ENCODE measurements around the gene SIPA1.

Gene SIPA1

DNA sequence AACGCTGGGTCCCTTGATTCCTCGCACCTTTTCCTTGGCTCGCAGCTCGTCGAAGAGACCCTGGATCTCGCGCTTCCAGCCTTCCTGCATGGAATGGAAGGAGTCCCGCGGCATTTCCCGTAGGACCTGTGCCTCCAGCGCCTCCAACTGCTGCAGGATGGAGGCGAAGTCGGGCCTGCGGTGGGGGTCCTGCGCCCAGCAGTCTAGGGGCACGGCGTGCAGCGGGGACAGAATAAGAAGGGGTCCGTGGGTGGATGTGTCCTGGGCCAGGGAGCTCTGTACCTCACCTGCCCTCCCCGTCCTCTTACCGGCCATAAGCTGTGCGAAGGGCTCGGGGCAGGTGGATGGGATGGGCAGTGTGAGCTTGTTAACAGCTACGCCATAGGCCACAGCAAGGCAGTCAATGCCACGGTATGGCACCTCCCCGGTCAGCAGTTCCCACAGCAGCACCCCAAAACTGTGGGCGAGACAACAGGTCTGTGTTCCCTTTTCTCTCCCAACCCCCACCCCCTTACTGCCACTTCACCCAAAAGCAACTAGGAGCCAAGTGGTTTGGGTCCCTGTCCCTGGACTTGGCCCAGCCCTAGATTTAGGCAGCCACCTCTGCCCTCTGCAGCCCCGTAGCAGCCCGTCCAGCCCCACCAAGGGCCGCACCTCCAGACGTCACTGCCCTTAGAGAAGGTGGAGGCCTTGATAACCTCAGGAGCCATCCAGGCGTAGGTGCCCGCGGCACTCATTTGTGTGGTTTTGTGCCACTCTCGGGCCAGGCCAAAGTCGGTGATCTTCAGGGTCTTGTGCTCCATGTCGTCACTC is 30.1 kb upstream of the SIPA1 start:
- no peak for DNase-seq (ENCODE audit: low spot score)

DNA sequence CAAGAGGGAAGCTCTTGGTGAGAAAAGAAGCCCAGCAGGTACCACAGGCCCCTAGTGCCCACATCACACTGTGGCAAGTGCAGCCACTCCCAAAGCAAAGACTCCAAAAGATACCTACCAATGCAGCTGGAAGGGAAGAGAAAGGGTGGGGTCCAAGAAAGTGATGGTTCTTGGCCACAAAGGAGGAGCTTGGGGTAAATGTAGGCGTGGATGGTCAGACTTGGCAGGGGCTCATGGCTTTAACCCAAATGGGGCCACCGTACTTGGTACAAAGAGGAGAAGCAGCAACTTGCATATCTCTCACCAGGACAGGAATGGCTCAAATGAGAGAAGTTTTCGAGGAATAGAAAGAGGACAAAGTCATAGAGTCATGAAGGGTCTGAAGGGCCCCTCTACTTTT is 28.7 kb upstream of the SIPA1 start:
- DNase-seq (ENCODE audit: low spot score) = no peak

DNA sequence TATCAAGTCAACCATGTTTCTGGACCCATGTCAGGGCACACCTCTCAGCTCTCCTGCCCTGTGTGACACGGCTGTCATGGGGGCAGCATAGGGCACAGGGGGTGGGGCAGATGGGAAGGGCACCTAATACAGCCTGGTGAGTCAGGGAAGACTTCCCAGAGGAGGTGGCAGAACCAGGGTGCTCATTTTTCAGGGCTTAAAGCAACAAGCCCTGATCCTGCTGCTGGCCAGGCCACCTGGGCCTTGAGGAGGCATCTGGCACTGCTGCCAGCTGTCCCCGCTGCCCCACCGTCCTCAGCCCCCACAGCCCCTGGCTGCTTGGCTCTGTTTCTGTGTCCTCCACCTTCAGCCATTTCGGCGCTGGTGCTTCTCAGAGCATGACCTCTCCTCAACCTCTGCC is 28.2 kb upstream of the SIPA1 start:
- DNase-seq (ENCODE audit: low spot score) = no peak

DNA sequence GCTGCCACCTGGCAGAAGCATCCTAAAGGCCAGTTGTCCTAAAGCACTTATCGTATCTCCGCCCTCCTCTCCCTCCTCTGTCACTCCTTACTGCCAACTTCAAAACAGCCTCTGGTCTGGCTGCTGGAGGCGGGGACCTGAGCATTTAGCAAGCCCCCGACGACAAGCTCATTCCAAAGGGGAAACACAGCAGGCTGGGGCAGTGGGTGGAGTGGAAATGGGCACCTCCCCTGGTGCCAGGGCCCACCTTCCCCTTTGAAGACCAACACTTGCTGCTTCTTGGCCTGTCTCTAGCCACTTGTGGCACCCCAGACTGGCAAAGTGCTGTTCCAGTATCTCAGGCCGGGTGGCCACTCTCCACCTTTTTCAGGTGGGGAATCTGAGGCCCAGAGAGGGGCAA is 27.5 kb upstream of the SIPA1 start:
- DNase-seq (ENCODE audit: low spot score) = no peak

DNA sequence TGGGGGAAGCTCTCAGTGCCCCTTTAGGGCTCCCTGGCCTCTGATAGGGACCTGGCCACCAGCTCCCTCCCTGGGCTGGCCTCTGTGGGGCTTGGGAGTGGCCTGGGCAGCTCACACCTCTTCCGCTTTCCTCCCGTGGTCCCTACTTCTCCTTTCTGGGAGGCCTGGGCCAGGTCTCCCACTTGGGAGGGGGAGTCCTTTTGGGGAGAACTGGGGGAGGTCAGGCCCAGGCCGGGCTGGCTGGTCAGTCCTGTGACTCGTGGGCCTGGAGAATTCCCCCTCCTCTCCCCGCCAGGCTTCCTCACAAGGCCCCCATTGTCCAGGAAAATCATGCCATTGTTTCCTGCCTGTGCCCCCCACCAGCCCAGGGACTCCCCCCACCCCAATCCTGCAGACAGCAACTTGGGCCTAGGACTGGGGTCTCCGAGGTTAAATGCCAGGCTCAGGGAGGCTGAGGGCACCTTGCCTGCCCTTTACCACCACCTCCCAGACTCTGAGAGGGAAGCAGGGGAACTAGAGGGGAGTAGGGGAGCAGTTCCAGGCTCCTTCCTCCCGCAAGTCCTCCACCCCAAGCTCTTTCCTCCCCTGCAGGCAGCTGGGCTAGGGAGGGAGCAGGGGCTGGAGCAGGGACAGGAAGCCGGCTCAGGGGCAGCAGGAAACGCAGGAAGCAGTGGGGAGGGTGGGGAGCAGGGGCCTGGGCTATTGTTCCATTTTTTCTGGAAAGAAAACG is 26.7 kb upstream of the SIPA1 start:
- DNase-seq (ENCODE audit: low spot score) = no peak

DNA sequence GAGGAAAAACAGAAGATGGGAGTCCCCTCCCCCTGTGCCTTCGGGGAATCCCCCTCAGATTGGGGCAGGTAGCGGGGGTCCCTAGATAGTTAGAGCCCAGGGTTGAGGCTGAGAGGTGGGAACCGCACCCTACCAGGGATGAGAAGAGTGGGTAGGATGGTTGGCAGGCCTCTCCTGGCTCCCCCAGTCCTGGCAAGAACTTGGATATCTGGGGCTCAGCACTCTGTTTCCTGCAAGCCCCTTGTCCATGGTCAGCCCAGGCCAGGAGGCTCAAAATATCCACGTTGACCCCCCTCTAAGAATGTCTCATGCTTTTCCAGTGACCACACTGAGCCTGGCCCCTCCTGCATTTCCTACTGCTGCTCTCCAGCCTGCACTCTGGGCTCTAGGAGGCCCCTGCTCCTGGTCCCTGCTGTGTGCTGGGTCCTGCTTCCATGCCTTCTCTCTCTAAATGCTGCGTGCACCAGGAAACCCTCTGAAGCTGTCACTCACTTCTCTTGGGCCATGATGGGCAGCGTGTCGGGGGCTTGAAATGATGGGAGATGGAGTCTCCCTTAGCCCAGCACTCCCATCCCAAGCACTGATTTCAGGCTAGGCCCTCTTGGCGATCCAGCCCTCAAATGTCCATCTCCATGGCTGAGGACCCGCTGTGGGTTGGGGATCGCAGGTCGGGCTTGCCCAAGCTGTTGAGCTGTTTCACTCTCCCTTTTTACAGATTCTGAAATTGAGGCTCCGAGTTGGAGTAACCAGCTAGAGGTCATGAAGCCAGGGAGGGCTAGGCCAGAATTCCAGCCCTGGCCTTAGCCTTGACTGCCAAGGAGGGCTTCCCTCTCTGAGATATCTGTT is 25.9 kb upstream of the SIPA1 start:
- DNase-seq (ENCODE audit: low spot score) = no peak

DNA sequence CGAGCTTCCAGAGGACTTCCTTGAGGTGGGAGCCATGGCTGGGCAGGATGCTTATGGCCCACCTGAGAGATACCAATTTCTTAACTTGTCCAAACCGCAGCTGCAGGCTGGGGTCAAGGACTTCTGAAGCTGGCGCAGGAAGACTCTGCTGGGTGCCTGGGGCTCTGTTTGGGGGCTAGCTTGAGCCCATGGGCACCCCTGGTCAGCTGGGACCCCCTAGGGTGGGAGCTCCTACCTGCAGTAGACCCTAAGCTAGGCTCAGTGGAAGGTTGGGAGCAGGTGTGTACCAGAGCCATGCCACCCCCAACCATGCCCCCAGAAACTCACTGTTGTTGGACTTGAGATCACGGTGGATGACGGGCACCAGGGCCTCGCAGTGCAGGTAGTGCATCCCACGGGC is 25.2 kb upstream of the SIPA1 start:
- no peak for DNase-seq (ENCODE audit: low spot score)

DNA sequence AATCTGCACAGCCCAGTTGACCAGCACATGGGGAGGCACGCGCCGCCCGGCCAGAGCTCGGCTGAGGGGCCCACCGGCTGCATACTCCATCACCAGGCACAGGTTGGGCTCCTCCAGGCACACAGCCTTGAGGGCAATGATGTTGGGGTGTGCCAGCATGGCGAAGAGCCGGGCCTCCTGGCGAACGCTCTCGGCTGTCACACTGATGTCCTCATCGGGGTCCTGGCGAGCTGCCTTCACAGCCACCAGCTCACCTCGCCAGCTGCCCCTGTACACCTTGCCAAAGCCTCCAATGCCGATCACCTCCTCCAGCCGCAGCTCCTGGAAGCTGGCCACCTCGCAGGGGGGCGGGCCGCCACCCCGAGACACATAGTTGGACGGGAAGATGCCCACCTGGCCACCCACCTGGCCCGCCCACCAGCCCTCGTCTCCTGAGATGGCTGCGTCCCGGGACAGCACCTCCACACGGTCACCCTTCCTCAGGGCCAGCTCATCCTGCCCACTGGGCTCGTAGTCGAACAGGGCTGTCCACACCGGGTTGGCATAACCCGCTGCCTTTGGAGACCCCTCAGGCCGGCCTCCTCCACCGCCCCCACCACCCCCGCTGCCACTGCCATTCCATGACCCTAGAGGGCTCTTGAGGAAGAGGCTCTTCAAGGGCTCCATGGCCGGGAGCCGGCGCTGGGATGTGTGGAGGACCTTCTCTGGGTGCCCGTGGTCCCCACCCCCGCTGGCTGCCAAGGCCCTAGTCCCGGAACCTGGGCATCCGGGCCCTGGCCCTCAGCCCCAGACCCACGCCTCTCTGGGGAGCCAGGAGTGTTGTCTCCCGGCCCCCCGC is 24.6 kb upstream of the SIPA1 start:
- peak; percentile 38 for DNase-seq (ENCODE audit: low spot score)

DNA sequence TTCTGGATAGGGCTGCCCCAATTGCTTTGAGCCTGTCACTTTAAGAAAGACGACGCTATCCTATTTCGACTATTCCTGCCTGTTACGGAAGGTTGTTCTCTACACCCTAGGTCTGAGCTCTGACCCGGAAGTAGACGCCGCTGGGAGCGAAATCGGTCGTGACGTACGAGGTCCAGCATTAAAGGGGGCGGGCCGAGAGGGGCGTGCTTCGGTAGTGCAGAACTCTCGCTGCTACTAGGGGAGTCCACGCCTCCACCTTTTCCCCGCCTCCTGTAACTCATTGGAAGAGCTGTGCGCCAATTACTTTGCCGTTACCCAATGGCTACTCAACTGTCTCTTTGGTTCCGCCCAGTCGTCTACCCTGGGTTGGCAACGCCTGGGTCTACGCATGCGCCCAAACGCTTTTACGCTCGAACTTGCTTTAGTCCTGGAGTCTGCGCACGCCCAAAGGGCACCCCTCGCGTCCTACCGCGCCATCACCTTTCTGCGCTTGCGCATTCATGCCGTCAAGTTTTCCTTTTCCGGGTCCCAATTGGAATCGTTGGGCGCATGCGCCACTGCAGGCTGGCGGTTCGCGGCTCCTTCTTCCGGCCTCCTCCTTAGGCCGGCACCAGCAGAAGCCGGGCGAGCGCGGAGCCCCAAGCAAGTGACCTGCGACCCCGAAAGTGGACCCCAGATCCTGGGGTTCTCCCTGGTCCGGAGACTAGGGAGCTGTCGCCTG is 22.5 kb upstream of the SIPA1 start, which contains the start of gene PCNX3:
TSS of gene PCNX3 (plus strand) at position 548 of the 721 bp plus-strand sequence. CDS start 536 bp downstream, outside the sequence.
- peak; percentile 100 for DNase-seq (ENCODE audit: low spot score)

DNA sequence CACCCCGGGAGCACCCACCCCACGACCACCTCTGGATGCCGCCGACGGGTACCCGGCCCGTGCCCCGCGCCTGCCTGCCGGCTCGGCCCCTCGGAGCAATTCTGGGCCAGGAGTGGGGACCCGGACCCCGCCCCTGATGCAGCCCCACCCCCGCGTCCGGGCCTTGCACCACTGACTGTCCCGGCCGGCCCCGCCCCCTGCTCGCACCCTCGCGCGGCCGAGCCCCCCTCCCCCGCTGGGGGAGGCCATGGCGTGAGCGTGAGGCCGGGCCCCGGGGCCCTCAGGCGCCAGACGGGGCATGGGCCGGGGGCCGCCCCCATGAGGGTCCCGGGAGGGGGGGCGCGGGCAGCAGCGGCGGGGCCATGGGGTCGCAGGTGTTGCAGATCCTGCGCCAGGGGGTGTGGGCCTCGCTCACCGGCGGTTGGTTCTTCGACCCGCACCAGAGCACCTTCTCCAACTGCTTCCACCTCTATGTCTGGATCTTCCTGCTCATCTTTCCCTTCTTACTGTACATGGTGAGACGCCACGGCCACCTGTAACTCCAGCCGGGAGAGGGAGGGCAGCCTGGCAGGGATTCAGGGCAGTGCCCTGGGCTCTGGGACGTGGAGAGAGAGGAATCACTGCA is 21.8 kb upstream of the SIPA1 start:
- DNase-seq (ENCODE audit: low spot score) = peak; percentile 61

DNA sequence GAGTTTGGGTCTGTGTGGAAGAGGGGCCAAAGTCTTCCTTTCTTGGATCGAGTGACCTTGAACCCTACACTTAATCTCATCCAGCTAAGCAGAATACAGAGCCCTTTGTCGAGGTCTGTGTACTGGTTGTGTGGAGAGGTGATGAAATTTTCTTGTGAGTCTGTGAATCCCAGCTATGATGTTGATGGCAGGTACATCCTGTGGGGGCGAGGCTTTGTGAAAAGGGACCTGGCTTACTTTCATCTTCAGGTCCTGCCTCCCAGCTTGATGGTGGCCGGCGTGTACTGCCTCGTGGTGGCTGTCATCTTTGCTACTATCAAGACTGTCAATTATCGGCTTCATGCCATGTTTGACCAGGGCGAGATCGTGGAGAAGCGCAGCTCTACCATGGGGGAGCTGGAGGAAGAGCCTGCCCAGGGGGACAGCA is 21.3 kb upstream of the SIPA1 start:
- DNase-seq (ENCODE audit: low spot score) = no peak

DNA sequence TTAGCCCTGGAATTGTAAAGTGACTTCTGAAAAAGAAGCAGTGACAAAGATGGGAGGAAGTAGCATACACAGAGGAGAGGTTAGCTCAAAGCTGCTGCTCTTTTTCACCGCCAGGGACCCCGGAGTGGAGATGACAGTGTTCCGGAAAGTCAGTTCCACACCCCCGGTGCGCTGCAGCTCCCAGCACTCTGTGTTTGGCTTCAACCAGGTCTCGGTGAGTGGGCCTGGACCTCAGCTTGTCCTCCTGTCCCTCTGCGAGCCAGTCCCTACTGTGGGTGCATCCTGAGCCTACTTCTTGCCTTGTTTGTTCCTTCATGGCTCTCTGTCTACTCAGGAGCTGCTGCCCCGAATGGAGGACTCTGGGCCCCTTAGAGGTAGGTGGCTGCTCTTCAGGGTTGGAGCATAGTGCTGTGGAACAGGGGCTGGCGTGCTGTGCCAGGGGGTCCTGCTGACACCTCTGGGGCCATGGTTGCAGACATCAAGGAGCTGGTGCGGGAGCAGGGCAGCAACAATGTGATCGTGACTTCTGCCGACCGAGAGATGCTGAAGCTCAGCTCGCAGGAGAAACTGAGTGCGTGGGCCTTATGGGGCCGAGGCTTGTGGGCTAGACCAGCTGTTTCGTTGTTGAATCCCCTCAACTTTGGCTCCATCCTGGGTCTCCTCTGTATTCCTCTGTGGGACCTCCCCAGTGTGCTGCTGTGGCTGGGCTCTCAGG is 20.6 kb upstream of the SIPA1 start:
- no peak for DNase-seq (ENCODE audit: low spot score)

DNA sequence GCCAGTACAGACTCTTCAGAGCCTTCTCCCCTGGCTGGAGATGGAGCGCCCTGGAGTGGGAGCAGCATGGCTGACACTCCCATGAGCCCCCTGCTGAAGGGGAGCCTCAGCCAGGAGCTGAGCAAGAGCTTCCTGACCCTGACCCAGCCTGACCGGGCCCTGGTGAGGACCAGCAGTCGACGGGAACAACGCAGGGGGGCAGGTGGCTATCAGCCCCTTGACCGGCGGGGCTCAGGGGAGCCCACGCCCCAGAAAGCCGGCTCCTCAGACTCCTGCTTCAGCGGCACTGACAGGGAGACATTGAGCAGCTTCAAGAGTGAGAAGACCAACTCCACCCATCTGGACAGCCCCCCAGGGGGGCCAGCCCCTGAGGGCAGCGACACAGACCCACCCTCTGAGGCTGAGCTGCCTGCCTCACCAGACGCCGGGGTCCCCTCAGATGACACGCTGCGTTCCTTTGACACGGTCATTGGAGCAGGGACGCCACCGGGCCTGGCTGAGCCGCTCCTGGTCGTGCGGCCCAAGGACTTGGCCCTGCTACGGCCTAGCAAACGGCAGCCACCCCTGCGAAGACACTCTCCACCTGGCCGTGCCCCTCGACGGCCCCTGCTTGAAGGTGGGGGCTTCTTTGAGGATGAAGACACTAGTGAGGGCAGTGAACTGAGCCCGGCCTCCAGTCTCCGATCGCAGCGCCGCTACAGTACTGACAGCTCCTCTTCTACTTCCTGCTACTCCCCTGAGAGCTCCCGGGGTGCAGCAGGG is 19.7 kb upstream of the SIPA1 start:
- DNase-seq (ENCODE audit: low spot score) = no peak

DNA sequence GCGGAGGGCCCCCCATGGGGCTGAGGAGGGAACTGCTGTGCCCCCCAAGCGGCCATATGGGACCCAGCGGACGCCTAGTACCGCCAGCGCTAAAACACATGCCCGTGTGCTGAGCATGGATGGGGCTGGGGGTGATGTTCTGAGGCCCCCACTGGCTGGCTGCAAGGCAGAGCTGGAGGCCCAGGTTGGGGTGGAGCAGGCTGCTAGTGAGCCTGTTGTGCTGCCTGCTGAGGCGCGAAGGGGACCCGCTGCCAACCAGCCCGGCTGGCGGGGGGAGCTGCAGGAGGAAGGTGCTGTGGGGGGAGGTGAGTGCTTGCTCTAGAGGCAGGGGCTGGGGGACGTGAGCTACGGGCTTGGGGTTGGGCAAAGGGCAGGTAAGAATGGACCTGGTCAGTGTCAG is 19.1 kb upstream of the SIPA1 start:
- DNase-seq (ENCODE audit: low spot score) = no peak

DNA sequence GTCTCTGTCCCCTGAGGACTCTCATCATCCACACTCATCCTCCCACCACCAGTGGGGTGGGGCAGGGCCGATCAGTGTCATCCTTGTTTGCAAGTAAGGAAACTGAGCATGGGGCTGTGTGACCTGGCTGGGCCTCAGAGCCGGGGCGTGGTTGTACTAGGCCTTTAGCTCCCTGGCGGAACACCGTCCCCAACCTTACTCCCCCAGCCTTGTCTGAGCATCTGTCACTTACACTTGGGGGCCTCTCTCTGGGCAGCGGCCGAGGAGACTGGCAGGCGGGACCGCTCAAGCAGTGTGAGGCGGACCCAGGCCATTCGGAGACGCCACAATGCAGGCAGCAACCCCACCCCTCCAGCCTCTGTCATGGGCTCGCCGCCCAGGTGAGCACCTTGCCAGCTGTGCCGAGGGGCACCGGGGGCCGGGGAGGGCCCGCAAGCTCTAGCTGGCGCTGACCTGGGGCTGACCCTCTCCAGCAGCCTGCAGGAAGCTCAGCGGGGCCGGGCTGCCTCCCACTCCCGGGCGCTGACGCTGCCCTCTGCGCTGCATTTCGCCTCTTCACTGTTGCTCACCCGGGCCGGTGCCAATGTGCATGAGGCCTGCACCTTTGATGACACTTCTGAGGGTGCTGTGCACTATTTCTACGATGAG is 18.5 kb upstream of the SIPA1 start:
- DNase-seq (ENCODE audit: low spot score) = no peak

DNA sequence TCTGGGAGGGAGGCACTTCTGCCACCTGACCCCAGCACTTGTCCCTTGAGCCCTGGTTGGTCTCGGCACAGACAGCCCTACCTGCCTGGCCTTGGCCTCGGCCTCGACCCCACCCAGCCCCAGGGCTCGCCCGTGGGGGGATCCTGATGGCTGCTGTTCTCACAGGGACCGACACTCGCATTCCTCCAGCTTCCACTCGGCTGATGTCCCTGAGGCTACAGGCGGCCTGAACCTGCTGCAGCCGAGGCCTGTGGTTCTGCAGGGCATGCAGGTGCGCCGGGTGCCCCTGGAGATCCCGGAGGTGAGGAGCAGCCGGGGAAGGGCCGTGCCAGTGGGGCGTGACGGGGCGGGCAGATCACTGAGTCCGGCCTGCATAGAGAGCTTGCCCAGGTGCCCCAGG is 17.2 kb upstream of the SIPA1 start:
- no peak for DNase-seq (ENCODE audit: low spot score)

DNA sequence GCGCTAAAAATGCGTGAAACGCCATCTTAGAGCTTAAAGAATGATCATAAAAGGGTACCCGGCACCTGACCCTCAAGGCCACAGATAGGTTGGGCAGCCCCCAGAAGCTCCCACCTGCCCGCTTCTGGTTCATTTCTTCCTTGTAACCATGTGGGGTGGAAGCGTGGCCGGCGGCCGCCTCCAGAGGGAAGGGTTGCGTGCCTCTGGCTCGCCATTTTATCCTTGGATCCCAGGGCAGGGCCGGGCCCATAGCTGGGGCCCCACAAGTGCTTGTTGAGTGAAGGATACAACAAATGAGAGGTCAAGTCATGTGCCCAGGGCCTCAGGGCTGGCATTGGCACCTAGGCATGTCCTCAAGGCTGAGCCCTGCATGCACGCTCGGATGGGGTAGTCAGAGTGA is 16.4 kb upstream of the SIPA1 start:
- DNase-seq (ENCODE audit: low spot score) = no peak

DNA sequence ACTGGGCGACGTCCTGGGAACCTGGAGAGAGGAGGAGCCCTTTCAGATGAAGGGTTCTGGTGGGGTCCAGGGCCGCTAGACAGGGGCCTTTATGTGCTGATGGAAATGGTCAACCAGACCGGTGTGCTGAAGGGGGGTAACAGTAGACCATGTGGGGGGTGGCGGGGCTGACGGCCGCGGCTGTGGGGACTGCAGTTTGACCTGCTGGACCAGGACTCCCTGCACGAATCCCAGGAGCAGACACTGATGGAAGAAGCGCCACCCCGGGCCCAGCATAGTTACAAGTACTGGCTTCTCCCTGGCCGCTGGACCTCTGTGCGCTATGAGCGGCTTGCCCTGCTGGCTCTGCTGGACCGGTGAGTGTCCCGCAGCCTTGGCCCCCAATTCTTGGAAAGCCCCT is 15.9 kb upstream of the SIPA1 start:
- no peak for DNase-seq (ENCODE audit: low spot score)

DNA sequence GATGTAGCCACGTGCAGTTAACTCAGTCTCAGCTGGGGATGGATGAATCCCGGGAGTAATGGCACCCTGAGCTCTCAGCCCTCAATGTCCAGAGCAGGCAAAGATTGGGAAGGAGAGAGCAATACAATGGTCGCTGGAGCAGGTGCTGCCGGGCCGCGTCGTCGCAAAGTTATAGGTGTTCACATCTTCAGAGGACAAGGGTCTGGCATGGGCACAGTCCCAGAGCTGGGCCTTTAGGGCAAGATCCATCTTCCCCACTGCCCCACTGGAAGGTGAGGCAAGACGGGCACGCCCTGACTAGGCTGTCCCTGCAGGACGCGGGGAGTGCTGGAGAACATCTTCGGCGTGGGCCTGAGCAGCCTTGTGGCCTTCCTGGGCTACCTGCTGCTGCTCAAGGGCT is 14.7 kb upstream of the SIPA1 start:
- DNase-seq (ENCODE audit: low spot score) = no peak

Data from germinal center (tissue), 1 donor.